GM12892 (cell line): ENCODE results near the gene MYO18A.

ENCODE experiments used
- POLR2A ChIP-seq: IDR thresholded peaks from 2 replicates; pipeline ENCODE4 v1.6.1; 2011; ENCODE audit warnings: low read depth, low read length, control low read depth
- POLR2AphosphoS5 ChIP-seq: IDR thresholded peaks from 2 replicates; pipeline ENCODE4 v1.6.1; 2011; ENCODE audit warnings: low read depth, low read length, control low read depth

DNA sequence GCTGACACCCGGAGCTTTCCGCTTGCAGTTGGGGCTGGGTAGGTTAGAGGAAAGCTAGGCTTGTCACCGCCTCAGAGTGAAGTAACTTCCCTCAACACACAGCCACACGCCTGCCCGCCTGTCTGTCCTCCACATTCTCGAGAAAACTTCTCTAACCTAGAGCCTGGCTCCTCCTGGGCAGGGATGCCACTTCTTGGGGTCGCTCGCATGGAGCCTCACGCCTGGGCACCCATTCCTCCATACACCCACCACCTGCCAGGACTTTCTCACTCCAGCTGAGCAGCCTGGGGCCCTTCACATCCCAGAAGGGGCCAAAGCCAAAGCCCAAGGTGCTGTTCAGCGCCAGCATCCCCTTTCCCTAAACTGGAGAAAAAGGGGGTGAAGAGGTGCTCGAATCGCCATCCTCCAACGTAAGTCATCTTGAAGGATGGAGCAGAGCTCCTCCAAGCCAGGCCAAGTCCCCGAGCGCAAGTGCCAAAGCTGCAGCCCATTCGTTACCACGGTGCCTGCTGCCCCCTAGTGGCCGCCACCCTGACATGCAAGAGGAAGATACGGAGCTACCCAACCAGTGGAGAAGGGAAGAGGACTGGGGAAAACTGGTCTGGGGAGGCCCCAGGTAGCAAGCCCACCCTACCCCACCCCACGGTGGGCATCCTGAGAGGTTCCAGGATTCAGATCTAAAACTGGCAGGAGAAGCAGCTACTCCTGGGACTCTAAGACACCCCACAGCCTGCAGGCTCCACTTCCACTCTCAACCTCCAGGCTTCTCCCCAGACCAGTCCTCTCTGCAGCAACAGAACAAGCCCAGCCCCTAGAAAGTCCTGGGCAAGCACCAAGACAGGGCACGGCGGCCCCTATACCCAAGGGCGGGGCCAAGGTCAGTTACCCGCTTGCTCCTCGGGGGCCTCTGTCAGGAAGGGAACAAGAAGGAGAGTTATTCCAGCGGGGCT is 63.1 kb downstream of the MYO18A start:
- TF ChIP-seq POLR2AphosphoS5 (no peak), POLR2A (no peak)
